ENCODE results near the gene NAT8L. TPM values are rescaled to one million over a fixed set of nuclear protein-coding genes. Genes with fewer than 3 reads are reported as not detected.

NAT8L gene
- total and polyA plus RNA-seq, 9 donors = 0.62 to 6.2 (median 2.2) TPM

DNA sequence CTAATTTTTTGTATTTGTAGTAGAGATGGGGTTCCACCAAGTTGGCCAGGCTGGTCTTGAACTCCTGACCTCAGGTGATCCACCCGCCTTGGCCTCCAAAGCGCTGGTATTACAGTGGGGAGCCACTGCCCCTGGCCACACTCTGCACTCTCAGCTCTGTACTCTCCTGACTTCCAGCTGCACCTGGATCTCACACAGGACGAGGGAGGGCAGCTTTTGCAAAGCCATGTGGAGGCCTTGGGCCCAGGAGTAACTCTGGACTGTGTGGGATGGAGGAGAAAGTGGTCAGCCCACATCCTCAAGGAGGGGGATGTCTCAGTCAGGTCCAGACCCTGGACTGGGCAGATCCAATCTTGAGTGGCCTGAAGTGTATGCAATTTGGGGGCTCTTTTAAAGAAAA, 23.0 kb downstream of the NAT8L start:
- H3K27ac ChIP-seq (ENCODE audit: low read length) = no peak overlapping the region
- no peaks in the 10 kb centered on the region for H3K9me3 ChIP-seq (replicated peaks; ENCODE audit: control insufficient read depth, low read depth, low read length)
- H3K4me1 ChIP-seq (ENCODE audit: control insufficient read depth, insufficient read depth, low read length) = peaks cover 4% of the 10 kb centered on the region
- no peak for DNase-seq
- 70% methylated on average over 2 of the region's 3 CpGs for WGBS (ENCODE audit: insufficient coverage)
- no peaks in the 10 kb centered on the region for H3K36me3 ChIP-seq (ENCODE audit: control insufficient read depth, insufficient read depth, low read length)
- no peaks in the 10 kb centered on the region for H3K27me3 ChIP-seq (ENCODE audit: control insufficient read depth, insufficient read depth, low read length)
- H3K4me3 ChIP-seq (ENCODE audit: low read length) = no peak overlapping the region

GRCh38 chr4:2082627-2083026, 23.5 kb downstream of the NAT8L start:
- no peaks in the 10 kb centered on the region for H3K36me3 ChIP-seq (ENCODE audit: control insufficient read depth, insufficient read depth, low read length)
- no peak overlapping the region for H3K27ac ChIP-seq (ENCODE audit: low read length)
- H3K4me1 ChIP-seq (ENCODE audit: control insufficient read depth, insufficient read depth, low read length) = peaks cover 4% of the 10 kb centered on the region
- 71% methylated on average over 2 of the region's 4 CpGs for WGBS (ENCODE audit: insufficient coverage)
- DNase-seq = no peak
- no peaks in the 10 kb centered on the region for H3K27me3 ChIP-seq (ENCODE audit: control insufficient read depth, insufficient read depth, low read length)
- H3K9me3 ChIP-seq (replicated peaks; ENCODE audit: control insufficient read depth, low read depth, low read length) = no peaks in the 10 kb centered on the region
- H3K4me3 ChIP-seq (ENCODE audit: low read length) = no peak overlapping the region

GRCh38 chr4:2083116-2083825, 24.1 kb downstream of the NAT8L start:
- WGBS (ENCODE audit: insufficient coverage) = 84% methylated on average over 15 of the region's 15 CpGs
- no peak for DNase-seq
- Histone ChIP-seq H3K9me3 (replicated peaks; ENCODE audit: control insufficient read depth, low read depth, low read length) (no peaks in the 10 kb centered on the region), H3K4me1 (ENCODE audit: control insufficient read depth, insufficient read depth, low read length) (peaks cover under 1% of the 10 kb centered on the region), H3K27me3 (ENCODE audit: control insufficient read depth, insufficient read depth, low read length) (no peaks in the 10 kb centered on the region), H3K36me3 (ENCODE audit: control insufficient read depth, insufficient read depth, low read length) (no peaks in the 10 kb centered on the region), H3K4me3 (ENCODE audit: low read length) (no peak overlapping the region), H3K27ac (ENCODE audit: low read length) (no peak overlapping the region)

GRCh38 chr4:2083826-2084160, 24.7 kb downstream of the NAT8L start:
- DNase-seq = no peak
- Histone ChIP-seq H3K4me1 (ENCODE audit: control insufficient read depth, insufficient read depth, low read length) (no peaks in the 10 kb centered on the region), H3K9me3 (replicated peaks; ENCODE audit: control insufficient read depth, low read depth, low read length) (no peaks in the 10 kb centered on the region), H3K36me3 (ENCODE audit: control insufficient read depth, insufficient read depth, low read length) (no peaks in the 10 kb centered on the region), H3K27me3 (ENCODE audit: control insufficient read depth, insufficient read depth, low read length) (no peaks in the 10 kb centered on the region), H3K4me3 (ENCODE audit: low read length) (no peak overlapping the region), H3K27ac (ENCODE audit: low read length) (no peak overlapping the region)
- 66% methylated on average over 6 of the region's 6 CpGs for WGBS (ENCODE audit: insufficient coverage)

DNA sequence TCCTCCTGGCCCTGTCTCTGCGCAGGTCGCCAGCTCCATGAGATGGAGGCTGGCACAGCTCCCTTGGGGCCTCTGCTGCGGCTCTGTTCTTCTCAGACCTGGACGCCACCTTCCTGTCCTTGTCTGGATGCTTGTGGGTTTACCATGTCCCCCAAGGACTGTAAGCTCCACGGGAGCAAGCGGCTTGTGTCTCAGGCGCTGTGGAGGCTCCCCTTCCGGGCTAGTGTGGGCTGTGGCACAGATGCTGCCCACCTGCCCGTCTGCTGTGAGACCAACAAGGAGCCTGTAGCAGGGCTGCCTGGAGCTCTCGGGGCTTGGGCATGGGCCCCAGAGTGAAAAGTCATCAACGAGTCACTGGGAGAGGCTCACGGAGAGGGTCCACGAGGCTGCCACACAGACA, 25.2 kb downstream of the NAT8L start:
- Histone ChIP-seq H3K9me3 (replicated peaks; ENCODE audit: control insufficient read depth, low read depth, low read length) (no peaks in the 10 kb centered on the region), H3K4me3 (ENCODE audit: low read length) (no peak overlapping the region), H3K4me1 (ENCODE audit: control insufficient read depth, insufficient read depth, low read length) (no peaks in the 10 kb centered on the region), H3K36me3 (ENCODE audit: control insufficient read depth, insufficient read depth, low read length) (no peaks in the 10 kb centered on the region), H3K27me3 (ENCODE audit: control insufficient read depth, insufficient read depth, low read length) (no peaks in the 10 kb centered on the region), H3K27ac (ENCODE audit: low read length) (no peak overlapping the region)
- WGBS (ENCODE audit: insufficient coverage) = 81% methylated on average over 13 of the region's 13 CpGs
- DNase-seq = no peak

GRCh38 chr4:2085496-2085901, 26.4 kb downstream of the NAT8L start:
- Histone ChIP-seq H3K27ac (ENCODE audit: low read length) (no peak overlapping the region), H3K27me3 (ENCODE audit: control insufficient read depth, insufficient read depth, low read length) (peaks cover 1% of the 10 kb centered on the region), H3K9me3 (replicated peaks; ENCODE audit: control insufficient read depth, low read depth, low read length) (no peaks in the 10 kb centered on the region), H3K4me1 (ENCODE audit: control insufficient read depth, insufficient read depth, low read length) (no peaks in the 10 kb centered on the region), H3K36me3 (ENCODE audit: control insufficient read depth, insufficient read depth, low read length) (no peaks in the 10 kb centered on the region), H3K4me3 (ENCODE audit: low read length) (no peak overlapping the region)
- DNase-seq = no peak
- WGBS (ENCODE audit: insufficient coverage) = 80% methylated on average over 7 of the region's 8 CpGs

- no peaks in the 10 kb centered on the region for H3K9me3 ChIP-seq (replicated peaks; ENCODE audit: control insufficient read depth, low read depth, low read length)
- H3K4me1 ChIP-seq (ENCODE audit: control insufficient read depth, insufficient read depth, low read length) = peaks cover 3% of the 10 kb centered on the region
- peaks cover 2% of the 10 kb centered on the region for H3K27me3 ChIP-seq (ENCODE audit: control insufficient read depth, insufficient read depth, low read length)
- no peak overlapping the region for H3K27ac ChIP-seq (ENCODE audit: low read length)
- DNase-seq = no peak
- no peak overlapping the region for H3K4me3 ChIP-seq (ENCODE audit: low read length)
- no peaks in the 10 kb centered on the region for H3K36me3 ChIP-seq (ENCODE audit: control insufficient read depth, insufficient read depth, low read length)
Observed at GRCh38 chr4:2087170-2087569, 28.0 kb downstream of the NAT8L start.

- no peak overlapping the region for H3K27ac ChIP-seq (ENCODE audit: low read length)
- H3K4me1 ChIP-seq (ENCODE audit: control insufficient read depth, insufficient read depth, low read length) = peaks cover 12% of the 10 kb centered on the region
- DNase-seq = no peak
- no CpG with 5 or more reads among the region's 1 CpG for WGBS (ENCODE audit: insufficient coverage)
- H3K4me3 ChIP-seq (ENCODE audit: low read length) = no peak overlapping the region
- no peaks in the 10 kb centered on the region for H3K9me3 ChIP-seq (replicated peaks; ENCODE audit: control insufficient read depth, low read depth, low read length)
- peaks cover 3% of the 10 kb centered on the region for H3K27me3 ChIP-seq (ENCODE audit: control insufficient read depth, insufficient read depth, low read length)
- H3K36me3 ChIP-seq (ENCODE audit: control insufficient read depth, insufficient read depth, low read length) = no peaks in the 10 kb centered on the region
Observed at GRCh38 chr4:2089222-2089621, 30.1 kb downstream of the NAT8L start.

DNA sequence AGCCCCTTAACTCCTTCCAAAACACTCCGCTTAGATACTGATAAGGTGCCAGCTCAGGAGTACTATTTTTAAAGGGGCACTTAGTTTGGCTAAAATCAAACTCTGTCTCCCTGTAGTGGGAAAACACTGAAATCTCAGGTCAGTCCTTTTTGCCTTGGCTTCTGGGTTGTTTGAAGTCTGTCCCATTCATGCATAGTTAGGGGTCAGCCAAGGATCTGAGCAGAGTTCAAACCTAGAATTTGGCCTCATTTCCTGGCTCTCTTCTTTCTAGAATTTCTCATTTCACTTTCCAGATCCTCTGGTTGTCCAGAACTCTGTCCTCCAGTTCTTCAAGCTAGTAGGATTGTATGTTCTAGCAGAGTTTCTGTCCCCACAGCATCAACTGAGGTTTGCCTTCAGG, 31.5 kb downstream of the NAT8L start:
- H3K27ac ChIP-seq (ENCODE audit: low read length) = no peak overlapping the region
- no peak overlapping the region for H3K4me3 ChIP-seq (ENCODE audit: low read length)
- H3K27me3 ChIP-seq (ENCODE audit: control insufficient read depth, insufficient read depth, low read length) = peaks cover 4% of the 10 kb centered on the region
- no peaks in the 10 kb centered on the region for H3K36me3 ChIP-seq (ENCODE audit: control insufficient read depth, insufficient read depth, low read length)
- no CpG with 5 or more reads among the region's 1 CpG for WGBS (ENCODE audit: insufficient coverage)
- peaks cover 12% of the 10 kb centered on the region for H3K4me1 ChIP-seq (ENCODE audit: control insufficient read depth, insufficient read depth, low read length)
- no peaks in the 10 kb centered on the region for H3K9me3 ChIP-seq (replicated peaks; ENCODE audit: control insufficient read depth, low read depth, low read length)
- DNase-seq = no peak

GRCh38 chr4:2091990-2092668, 33.0 kb downstream of the NAT8L start:
- DNase-seq = peak; percentile 27
- H3K9me3 ChIP-seq (replicated peaks; ENCODE audit: control insufficient read depth, low read depth, low read length) = peaks cover 10% of the 10 kb centered on the region
- H3K27ac ChIP-seq (ENCODE audit: low read length) = no peak overlapping the region
- peaks cover 12% of the 10 kb centered on the region for H3K4me1 ChIP-seq (ENCODE audit: control insufficient read depth, insufficient read depth, low read length)
- no peak overlapping the region for H3K4me3 ChIP-seq (ENCODE audit: low read length)
- peaks cover 4% of the 10 kb centered on the region for H3K27me3 ChIP-seq (ENCODE audit: control insufficient read depth, insufficient read depth, low read length)
- 68% methylated on average over 14 of the region's 15 CpGs for WGBS (ENCODE audit: insufficient coverage)
- no peaks in the 10 kb centered on the region for H3K36me3 ChIP-seq (ENCODE audit: control insufficient read depth, insufficient read depth, low read length)
